ENCODE data around the gene ABHD16B. TPM values are rescaled to one million over a fixed set of nuclear protein-coding genes. Genes with fewer than 3 reads are reported as not detected.
A peak's percentile ranks its signal among the peaks of the same experiment; 100 is the strongest.
"Not testable (repeated sequence)": the region's sequence is repeated elsewhere in the genome, so short reads cannot be mapped to it uniquely, and the experiment has no call there.

Gene ABHD16B
- total RNA-seq, 4 donors from 2014 or later: not detected

- TF ChIP-seq EP300 (IDR thresholded peaks at IDR 0.05) (no peak), POLR2AphosphoS5 (IDR thresholded peaks at IDR 0.05) (no peak), POLR2A (IDR thresholded peaks at IDR 0.05) (no peak), CTCF (IDR thresholded peaks at IDR 0.05) (no peak)
- H3K9me3 ChIP-seq: no peaks in the 10 kb centered on the region
- H3K4me1 ChIP-seq: peaks cover 0 to 56% (median 19%) of the 10 kb centered on the region in 3 donors
- no peaks in the 10 kb centered on the region for H3K27me3 ChIP-seq
- WGBS, 2 donors (ENCODE audit: low coverage in 1 of 2): 0 to 2% methylated on average over 1 to 10 of the region's 25 CpGs
- peak overlapping the region; percentile 52 to 95 for H3K4me3 ChIP-seq
- peak overlapping the region; percentile 65 to 99 (median 96) for H3K27ac ChIP-seq
- no peak for ATAC-seq
- peaks cover 0 to 39% of the 10 kb centered on the region in 2 donors for H3K36me3 ChIP-seq
Measured at GRCh38 chr20:63864545-63864977, 3.3 kb downstream of the ABHD16B start.

GRCh38 chr20:63864978-63865640, 3.8 kb downstream of the ABHD16B start, which contains the start of gene TPD52L2:
Gene TPD52L2, plus strand, starts transcription at chr20:63865270. Its CDS starts 96 bp downstream, at chr20:63865366.
- H3K27me3 ChIP-seq: no peaks in the 10 kb centered on the region
- no peaks in the 10 kb centered on the region for H3K9me3 ChIP-seq
- peak within 1 kb of the TSS; percentile 86 to 99 (median 96) for H3K27ac ChIP-seq
- peaks cover 0 to 44% of the 10 kb centered on the region in 2 donors for H3K36me3 ChIP-seq
- 0% methylated on average over 1 to 7 of the region's 68 CpGs for WGBS, 2 donors (ENCODE audit: low coverage in 1 of 2)
- TF ChIP-seq POLR2A (IDR thresholded peaks at IDR 0.05) (peak; percentile 94 to 96), EP300 (IDR thresholded peaks at IDR 0.05) (no peak), CTCF (IDR thresholded peaks at IDR 0.05) (no peak), POLR2AphosphoS5 (IDR thresholded peaks at IDR 0.05) (peak; percentile 94)
- peak; percentile 93 for ATAC-seq
- H3K4me3 ChIP-seq: peak within 1 kb of the TSS; percentile 71 to 95
- peaks cover 0 to 55% (median 19%) of the 10 kb centered on the region in 3 donors for H3K4me1 ChIP-seq

- Histone ChIP-seq H3K4me1 (peaks cover 0 to 55% (median 19%) of the 10 kb centered on the region in 3 donors), H3K36me3 (peaks cover 0 to 52% of the 10 kb centered on the region in 2 donors)
- not testable (repeated sequence) for H3K4me3 ChIP-seq, H3K27me3 ChIP-seq, H3K9me3 ChIP-seq, H3K27ac ChIP-seq, ATAC-seq
- 88 to 89% methylated on average over 5 of the region's 13 CpGs for WGBS, 2 donors (ENCODE audit: low coverage in 1 of 2)
Measured at GRCh38 chr20:63867042-63867441, 5.7 kb downstream of the ABHD16B start.

- Histone ChIP-seq H3K9me3 (no peaks in the 10 kb centered on the region), H3K27ac (no peak overlapping the region), H3K36me3 (peaks cover 0 to 55% of the 10 kb centered on the region in 2 donors), H3K27me3 (no peaks in the 10 kb centered on the region), H3K4me3 (no peak overlapping the region), H3K4me1 (peaks cover 0 to 50% (median 17%) of the 10 kb centered on the region in 3 donors)
- ATAC-seq: no peak
- TF ChIP-seq EP300 (IDR thresholded peaks at IDR 0.05) (no peak), POLR2A (IDR thresholded peaks at IDR 0.05) (no peak), POLR2AphosphoS5 (IDR thresholded peaks at IDR 0.05) (no peak), CTCF (IDR thresholded peaks at IDR 0.05) (no peak)
- WGBS, 2 donors (ENCODE audit: low coverage in 1 of 2): 88 to 89% methylated on average over 1 to 5 of the region's 5 CpGs
Measured at GRCh38 chr20:63868264-63868663, 7.0 kb downstream of the ABHD16B start.

GRCh38 chr20:63873477-63873971, 12.2 kb downstream of the ABHD16B start:
- H3K36me3 ChIP-seq: peaks cover 0 to 100% of the 10 kb centered on the region in 2 donors
- ATAC-seq: peak; percentile 83
- no peaks in the 10 kb centered on the region for H3K9me3 ChIP-seq
- no peak overlapping the region for H3K4me3 ChIP-seq
- peak overlapping the region in 3 of 4 donors; percentile 54 to 77 (median 69) for H3K27ac ChIP-seq
- peaks cover 0 to 13% (median 0%) of the 10 kb centered on the region in 3 donors for H3K4me1 ChIP-seq
- 56 to 60% methylated on average over 1 to 3 of the region's 14 CpGs for WGBS, 2 donors (ENCODE audit: low coverage in 1 of 2)
- no peak for TF ChIP-seq EP300 (IDR thresholded peaks at IDR 0.05)
- peak; percentile 79 for TF ChIP-seq POLR2AphosphoS5 (IDR thresholded peaks at IDR 0.05)
- H3K27me3 ChIP-seq: no peaks in the 10 kb centered on the region

GRCh38 chr20:63874241-63874640, 12.9 kb downstream of the ABHD16B start:
- 83 to 100% methylated on average over 1 to 4 of the region's 7 CpGs for WGBS, 2 donors (ENCODE audit: low coverage in 1 of 2)
- H3K27me3 ChIP-seq, ATAC-seq, H3K9me3 ChIP-seq, H3K4me3 ChIP-seq: not testable (repeated sequence)
- peaks cover 0 to 13% (median 0%) of the 10 kb centered on the region in 3 donors for H3K4me1 ChIP-seq
- H3K36me3 ChIP-seq: peaks cover 0 to 100% of the 10 kb centered on the region in 2 donors
- peak overlapping the region in 1 of 4 donors; percentile 69 for H3K27ac ChIP-seq
